SH-SY5Y (cell line): ENCODE data around the gene TAGLN.

Experiments used
- GATA2 ChIP-seq: IDR thresholded peaks from 2 replicates; pipeline ENCODE4 v1.6.1; 2011; ENCODE audit warnings: mild to moderate bottlenecking, low read depth, low read length
- GATA3 ChIP-seq: IDR thresholded peaks from 2 replicates; pipeline ENCODE4 v1.6.1; 2011; ENCODE audit warnings: low read depth, mild to moderate bottlenecking, low read length, moderate library complexity

- TF ChIP-seq GATA3: no peak
- no peak for TF ChIP-seq GATA2
These were observed 557 bp upstream of the TAGLN start for GRCh38 chr11:117198613-117199012.
